Stimulated activated CD4-positive, alpha-beta T cell treated with anti-CD3 and anti-CD28 coated beads, Interleukin-1b, Interleukin-23, amount 100 ng/mL, for 48 hours (primary cell): ENCODE measurements around the gene HEY2.
A peak's percentile ranks its signal among the peaks of the same experiment; 100 is the strongest.
"Not testable (repeated sequence)": the region's sequence is repeated elsewhere in the genome, so short reads cannot be mapped to it uniquely, and the experiment has no call there.

Source experiments
- DNase-seq: peaks from one replicate; pipeline ENCODE4 v3.0.0-alpha.2; 2020

The HEY2 gene

DNA sequence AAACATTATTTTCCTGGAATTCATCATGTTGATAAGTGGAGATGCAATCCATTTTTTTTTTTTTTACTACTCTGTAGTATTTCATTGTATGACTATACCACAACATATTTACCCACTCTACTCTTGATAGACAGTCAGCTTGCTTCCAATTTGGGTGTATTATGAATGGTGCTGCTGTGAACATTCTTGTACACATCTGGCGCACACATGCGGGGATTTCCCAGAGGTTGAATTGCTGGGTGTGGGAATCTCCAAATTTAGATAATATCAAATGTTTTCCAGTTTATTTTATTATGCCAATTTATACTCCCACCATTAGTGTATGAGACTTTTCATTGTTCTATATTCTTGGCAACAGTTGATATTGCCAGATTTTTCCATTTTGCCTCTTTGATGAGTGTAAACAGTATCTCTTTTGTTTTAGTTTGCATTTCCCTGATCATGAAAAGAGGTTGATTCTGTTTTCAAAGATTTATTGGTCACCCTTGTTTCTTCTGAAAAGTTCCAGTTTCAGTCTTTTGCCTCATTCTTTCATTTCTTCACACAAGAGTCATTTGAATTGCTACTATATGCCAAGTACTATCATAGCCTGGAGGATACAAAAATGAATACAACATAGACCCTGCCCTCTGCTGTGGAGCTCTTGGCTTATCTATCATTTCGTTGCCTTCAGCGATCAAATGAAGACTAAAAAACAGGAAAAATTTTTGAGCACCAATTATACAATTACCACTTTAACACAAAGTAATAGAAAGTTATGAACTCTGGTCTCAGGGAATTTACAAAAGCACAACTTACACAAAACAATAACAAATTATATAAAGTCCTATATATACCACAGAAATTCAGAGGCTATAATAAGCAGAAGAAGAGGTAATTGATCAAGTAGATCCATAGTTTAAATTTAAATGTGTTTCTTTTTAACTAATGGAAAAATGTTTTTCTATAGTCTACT is 24.2 kb downstream of the HEY2 start:
- DNase-seq: no peak

- DNase-seq: not testable (repeated sequence)
Observed at GRCh38 chr6:125776107-125776826, 26.8 kb downstream of the HEY2 start.

GRCh38 chr6:125779924-125780539 is 30.6 kb downstream of the HEY2 start:
- peak; percentile 86 for DNase-seq

DNA sequence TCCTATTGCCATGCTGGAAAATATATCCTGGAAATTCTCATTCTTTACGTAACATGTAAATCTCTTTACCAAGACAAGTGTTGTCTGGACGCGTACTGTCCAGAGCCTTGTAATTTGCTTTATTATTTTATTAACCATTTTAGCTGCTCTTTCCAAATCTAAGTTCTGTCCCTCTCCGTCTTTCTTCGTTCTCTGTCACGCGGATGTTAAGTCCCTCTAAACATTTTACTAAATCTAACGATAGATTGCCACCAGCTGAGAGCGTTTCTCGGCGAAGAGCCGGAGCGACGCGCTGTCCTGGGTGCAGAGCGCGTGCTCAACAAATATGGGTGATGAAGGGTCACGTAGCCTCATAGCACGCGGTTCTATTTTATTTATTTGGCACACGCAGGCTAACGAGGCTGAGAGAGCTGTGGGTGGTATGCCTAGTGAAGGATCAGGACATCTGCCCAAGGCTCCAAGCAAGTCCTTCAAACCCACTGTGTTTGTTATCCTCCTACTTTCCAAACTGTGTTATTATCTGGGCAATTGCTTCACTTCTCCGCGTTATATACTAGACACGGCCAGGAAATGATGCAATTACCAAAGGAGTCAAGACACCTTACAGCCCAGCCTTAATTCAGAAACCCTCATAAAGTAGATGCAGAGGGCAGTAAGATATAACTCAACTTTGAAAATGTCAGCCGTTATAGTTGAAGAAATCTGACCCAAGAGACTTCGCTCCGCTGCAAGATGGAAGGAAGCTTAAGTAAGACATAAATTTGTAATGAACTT is 31.3 kb downstream of the HEY2 start:
- DNase-seq: peak; percentile 52

DNA sequence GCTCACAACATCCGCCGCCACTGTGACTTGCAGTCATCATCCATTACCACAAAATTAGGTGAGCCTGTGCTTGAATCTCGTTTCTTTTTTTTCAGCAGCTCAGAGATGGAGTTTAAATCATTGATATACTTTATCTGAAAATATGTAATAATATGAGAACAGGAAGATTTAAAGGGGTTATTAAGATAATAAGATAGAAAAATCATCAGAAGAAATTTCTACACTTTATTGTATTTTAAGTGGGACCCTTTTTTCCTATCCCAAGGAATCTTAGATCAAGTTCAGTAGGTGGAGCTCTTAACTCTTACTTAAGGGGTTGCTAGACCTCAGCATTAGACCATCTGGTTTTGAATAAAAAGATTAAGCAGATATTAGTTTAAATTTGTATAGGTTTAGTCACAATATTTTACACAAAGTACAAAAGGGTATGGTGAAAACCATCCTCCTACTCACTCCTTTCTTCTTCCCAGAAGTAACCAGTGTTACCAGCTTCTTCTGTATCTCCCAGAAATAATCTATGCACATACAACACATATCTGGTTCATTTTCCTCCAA is 32.0 kb downstream of the HEY2 start:
- DNase-seq: peak; percentile 61

DNA sequence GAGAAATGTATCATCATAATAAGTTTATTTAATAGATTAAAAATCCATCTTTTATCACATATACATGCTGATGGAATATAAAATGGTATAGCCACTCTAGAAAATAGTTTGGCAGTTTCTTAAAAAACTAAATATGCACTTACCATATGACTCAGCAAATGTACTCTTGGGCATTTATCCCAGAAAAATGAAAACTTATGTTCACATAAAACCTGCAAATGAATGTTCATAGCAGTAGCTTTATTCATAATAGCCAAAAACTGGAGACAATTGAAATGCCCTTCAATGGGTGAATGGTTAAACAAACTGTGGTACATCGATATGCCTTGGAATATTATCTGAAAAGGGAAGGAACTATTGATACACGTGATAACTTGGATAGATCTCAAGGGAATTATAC is 34.9 kb downstream of the HEY2 start:
- DNase-seq: no peak

- no peak for DNase-seq
Observed at GRCh38 chr6:125787791-125788190, 38.4 kb downstream of the HEY2 start.

- no peak for DNase-seq
Observed at GRCh38 chr6:125789167-125789566, 39.7 kb downstream of the HEY2 start.

- peak; percentile 46 for DNase-seq
Observed at GRCh38 chr6:125789576-125790357, 40.3 kb downstream of the HEY2 start.

- DNase-seq: peak; percentile 73
Observed at GRCh38 chr6:125790358-125791150, 41.1 kb downstream of the HEY2 start, which contains the start of gene NCOA7. NCOA7 (plus strand) TSS chr6:125790960; CDS start chr6:125815355, 24,395 bp downstream.

DNA sequence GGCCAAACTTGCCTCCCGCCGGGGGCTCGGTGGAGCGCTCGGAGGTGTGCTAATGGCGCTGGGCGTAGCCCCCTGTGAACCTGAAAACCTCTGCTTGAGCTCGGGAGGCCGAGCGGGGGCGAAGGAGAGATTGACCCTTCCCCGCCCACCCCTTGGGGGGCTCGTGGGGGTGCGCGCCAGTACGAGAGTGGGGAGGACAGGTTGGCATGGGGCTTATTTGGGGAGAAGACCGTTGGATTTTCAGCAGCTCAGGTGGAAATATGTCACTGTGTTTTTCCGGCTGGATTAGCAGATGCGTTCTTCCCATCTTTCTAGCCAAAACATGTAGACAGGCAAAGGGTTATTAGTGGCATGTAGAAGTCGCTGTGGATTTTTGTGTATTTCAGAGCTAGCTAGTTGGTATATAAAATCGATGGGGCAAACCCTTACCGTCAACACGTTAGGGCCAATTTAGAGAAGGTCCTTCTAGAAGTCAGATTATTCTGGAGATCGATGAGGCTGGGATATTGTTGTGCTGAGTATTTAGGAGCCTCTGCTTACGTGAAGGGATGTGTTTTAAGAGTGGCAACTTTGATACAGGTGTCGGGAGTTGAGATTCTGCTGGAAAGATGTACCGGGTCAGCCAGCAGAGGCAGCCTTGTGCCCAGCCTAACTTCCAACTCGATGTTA is 41.9 kb downstream of the HEY2 start:
- DNase-seq: peak; percentile 40

GRCh38 chr6:125791820-125792165 is 42.4 kb downstream of the HEY2 start:
- DNase-seq: no peak

- no peak for DNase-seq
Observed at GRCh38 chr6:125792172-125792571, 42.7 kb downstream of the HEY2 start.

DNA sequence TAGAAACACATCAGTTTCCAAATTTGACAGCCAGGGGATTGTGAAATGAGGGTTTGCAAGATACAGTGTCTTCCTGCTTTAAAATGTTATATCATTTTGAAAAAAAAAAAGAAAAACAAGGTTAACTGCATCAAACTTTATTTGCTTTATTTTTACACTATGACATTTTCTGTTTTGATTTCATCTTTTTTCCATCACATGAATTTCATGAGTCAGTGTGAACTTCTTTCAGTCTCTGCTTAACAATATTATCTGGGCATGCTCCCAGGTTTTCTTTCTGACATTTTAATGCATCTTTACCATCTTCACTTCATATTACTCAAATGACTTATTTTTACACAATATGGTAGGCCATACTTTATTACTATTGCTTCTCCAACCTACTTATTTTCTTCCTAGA is 43.2 kb downstream of the HEY2 start:
- no peak for DNase-seq

DNA sequence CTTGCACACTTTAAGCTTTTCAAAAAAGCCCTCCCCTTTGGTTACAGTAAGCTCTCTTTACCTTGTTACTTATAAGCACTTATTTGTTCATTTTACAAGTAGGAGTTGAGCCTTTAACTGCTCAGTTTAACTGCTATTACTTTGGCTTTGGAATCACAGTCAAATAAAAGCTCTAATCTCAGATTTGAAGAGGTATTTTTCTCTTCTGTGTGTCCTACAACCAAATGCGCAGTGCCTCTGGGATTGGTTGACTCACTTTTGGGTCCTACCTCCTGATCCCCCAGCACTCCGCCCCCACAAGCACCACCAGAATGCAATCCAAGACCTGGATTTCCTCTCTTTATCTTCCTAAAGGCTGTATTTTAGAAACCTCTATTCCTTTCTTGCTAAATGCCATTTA is 43.8 kb downstream of the HEY2 start:
- no peak for DNase-seq

DNA sequence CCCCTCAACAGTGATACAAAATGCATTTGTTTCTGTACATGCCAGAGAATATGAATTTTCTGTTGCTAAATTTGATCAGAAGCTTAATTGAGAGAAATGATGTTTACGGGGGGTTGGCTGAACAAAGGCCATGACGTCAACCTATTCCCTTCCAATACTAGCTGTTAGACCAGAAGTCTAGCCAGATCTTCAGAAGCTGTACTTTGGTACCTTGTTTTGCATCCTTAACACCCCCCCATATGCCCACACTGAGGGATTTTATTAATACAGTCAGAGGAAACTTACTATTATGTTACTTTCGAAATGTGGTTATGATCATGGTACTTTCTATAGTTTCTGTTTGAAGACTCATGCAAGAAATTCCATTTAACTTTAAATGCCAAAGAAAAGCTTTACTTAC is 44.4 kb downstream of the HEY2 start:
- DNase-seq: no peak

DNA sequence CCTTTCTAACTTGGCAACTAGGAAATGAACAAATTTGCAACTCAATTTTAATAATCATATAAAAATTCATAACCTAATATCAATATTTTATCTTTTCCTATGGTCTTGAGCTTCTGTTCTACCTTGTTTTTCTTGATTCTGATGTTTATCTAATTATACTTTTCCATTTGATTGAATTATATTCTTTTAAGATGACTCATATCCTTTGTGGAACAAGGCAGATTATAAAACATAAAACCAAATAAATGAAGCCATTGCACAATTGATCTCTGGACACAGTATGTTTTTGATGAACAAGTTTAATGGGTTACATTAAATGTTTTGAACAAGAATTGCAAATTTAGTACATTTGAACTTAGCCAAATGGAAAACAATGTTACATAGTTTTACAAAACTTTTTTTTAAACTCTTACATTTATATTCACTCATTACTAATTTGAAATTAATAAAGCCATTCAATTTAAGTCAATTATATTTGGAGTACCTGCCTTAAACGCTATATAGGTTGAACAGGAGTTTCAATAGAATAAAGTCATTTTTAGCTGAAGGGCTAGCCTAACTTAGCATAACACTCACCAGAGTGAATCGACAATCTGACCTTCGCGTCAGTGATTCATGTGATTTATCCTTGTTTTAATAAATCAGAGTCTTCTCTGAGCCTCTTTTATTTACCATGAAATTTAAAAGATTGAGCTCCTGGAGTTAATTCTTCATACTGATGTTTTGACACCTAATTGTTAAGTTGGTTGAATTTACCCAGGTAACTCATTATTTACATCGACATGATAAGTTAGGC is 45.1 kb downstream of the HEY2 start:
- DNase-seq: no peak

DNA sequence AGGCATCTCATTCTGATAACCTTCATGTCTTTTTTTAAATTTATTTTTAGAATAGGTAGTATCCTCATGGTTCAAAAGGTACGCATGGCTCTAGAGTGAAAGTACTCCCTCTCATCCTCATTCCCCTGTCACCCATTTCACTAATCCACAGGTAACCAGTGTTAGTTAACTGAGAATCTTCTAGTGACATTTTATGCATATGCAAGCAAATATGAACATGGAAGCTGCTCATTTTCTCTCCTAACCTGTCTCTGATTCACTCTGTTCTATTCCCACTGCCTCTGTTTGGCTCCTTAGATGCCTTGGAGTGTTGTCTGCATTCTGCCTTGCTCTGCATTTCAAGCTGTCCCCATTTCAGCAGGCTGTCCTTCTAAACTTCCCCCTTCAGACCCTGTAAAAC is 45.9 kb downstream of the HEY2 start:
- DNase-seq: no peak
